ENCODE results near the gene VGLL4. TPM values are rescaled to one million over a fixed set of nuclear protein-coding genes. Genes with fewer than 3 reads are reported as not detected.

Gene VGLL4
- polyA plus RNA-seq, 3 donors, result 8.5 to 13.2 (median 10.0) TPM

DNA sequence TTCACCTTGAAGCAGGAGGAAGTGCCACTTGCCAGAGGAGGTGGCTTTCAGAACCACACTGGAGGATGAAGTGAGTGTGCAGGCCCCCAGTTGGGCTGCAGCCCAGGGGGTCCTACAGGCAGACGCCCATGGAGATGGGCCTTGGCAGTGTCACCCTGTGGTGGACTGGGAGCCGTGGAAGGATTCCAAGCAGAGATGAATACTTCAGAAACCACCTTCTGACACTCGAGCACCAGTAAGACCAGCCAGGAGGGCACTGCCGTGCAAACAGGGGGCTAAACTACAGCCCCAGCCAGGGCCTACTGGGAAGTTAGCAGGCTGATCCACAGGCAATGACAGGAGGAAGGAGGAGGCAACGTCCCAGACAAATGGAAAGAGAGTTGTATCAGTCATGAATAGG, 55.4 kb downstream of the VGLL4 start:
- Histone ChIP-seq H3K27ac (ENCODE audit: low read depth in 1 of 2, low read length in 2 of 2) (peak overlapping the region in 1 of 2 donors; percentile 13), H3K4me2 (replicated peaks; ENCODE audit: extremely low read depth, low read length, poor library complexity, severe bottlenecking) (no peak overlapping the region), H3K4me1 (ENCODE audit: control insufficient read depth in 1 of 2, insufficient read depth in 2 of 2, low read length in 2 of 2) (no peaks in the 10 kb centered on the region), H3K9me3 (replicated peaks in 1 of 2; ENCODE audit: control insufficient read depth in 1 of 2, insufficient read depth in 1 of 2, low read length in 2 of 2) (no peaks in the 10 kb centered on the region), H3K79me2 (ENCODE audit: insufficient read depth, low read length) (peaks cover 79% of the 10 kb centered on the region), H3K9ac (ENCODE audit: insufficient read depth, low read length, poor library complexity, severe bottlenecking) (no peak overlapping the region), H3K27me3 (ENCODE audit: control insufficient read depth in 2 of 2, insufficient read depth in 2 of 2, low read length in 2 of 2) (no peaks in the 10 kb centered on the region), H4K20me1 (ENCODE audit: insufficient read depth, low read length) (peaks cover 87% of the 10 kb centered on the region), H3K4me3 (replicated peaks in 1 of 3; ENCODE audit: low read depth in 2 of 3, low read length in 3 of 3) (no peak overlapping the region), H2AFZ (ENCODE audit: insufficient read depth, low read depth, low read length, poor library complexity, severe bottlenecking) (no peak overlapping the region), H3K36me3 (replicated peaks in 1 of 2; ENCODE audit: control insufficient read depth in 1 of 2, insufficient read depth in 2 of 2, low read length in 2 of 2) (peaks cover 4 to 42% of the 10 kb centered on the region in 2 donors)
- Mint-ChIP-seq H3K4me1 (peaks cover 28% of the 10 kb centered on the region), H3K4me3 (no peak overlapping the region), H3K9me3 (no peaks in the 10 kb centered on the region), H3K27me3 (ENCODE audit: low read depth in 3 of 3) (no peaks in the 10 kb centered on the region), H3K36me3 (peaks cover 23 to 30% of the 10 kb centered on the region in 2 donors), H3K27ac (peak overlapping the region in 3 of 7 donors; percentile 30 to 83 (median 52))
- intact Hi-C loops (cut with micrococcal nuclease), result no loop called here
- WGBS (ENCODE audit: insufficient coverage), result 100% methylated on average over 5 of the region's 5 CpGs
- no peak for DNase-seq
- TF ChIP-seq, protein P1, sequence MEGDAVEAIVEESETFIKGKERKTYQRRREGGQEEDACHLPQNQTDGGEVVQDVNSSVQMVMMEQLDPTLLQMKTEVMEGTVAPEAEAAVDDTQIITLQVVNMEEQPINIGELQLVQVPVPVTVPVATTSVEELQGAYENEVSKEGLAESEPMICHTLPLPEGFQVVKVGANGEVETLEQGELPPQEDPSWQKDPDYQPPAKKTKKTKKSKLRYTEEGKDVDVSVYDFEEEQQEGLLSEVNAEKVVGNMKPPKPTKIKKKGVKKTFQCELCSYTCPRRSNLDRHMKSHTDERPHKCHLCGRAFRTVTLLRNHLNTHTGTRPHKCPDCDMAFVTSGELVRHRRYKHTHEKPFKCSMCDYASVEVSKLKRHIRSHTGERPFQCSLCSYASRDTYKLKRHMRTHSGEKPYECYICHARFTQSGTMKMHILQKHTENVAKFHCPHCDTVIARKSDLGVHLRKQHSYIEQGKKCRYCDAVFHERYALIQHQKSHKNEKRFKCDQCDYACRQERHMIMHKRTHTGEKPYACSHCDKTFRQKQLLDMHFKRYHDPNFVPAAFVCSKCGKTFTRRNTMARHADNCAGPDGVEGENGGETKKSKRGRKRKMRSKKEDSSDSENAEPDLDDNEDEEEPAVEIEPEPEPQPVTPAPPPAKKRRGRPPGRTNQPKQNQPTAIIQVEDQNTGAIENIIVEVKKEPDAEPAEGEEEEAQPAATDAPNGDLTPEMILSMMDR (IDR thresholded peaks at IDR 0.05), result no peak

- Mint-ChIP-seq H3K4me3 (no peak overlapping the region), H3K9me3 (no peaks in the 10 kb centered on the region), H3K36me3 (peaks cover 23 to 30% of the 10 kb centered on the region in 2 donors)
These were observed 55.9 kb downstream of the VGLL4 start for GRCh38 chr3:11587766-11588165.

More at GRCh38 chr3:11587766-11588165, 55.9 kb downstream of the VGLL4 start:
- H3K27ac ChIP-seq (ENCODE audit: low read depth in 1 of 2, low read length in 2 of 2), result peak overlapping the region in 1 of 2 donors; percentile 3
- H2AFZ ChIP-seq (ENCODE audit: insufficient read depth, low read depth, low read length, poor library complexity, severe bottlenecking), result no peak overlapping the region
- H3K79me2 ChIP-seq (ENCODE audit: insufficient read depth, low read length), result peaks cover 79% of the 10 kb centered on the region
- Mint-ChIP-seq H3K27ac (peak overlapping the region in 4 of 7 donors; percentile 19 to 83 (median 32)), H3K4me1 (peaks cover 33% of the 10 kb centered on the region), H3K27me3 (ENCODE audit: low read depth in 3 of 3) (no peaks in the 10 kb centered on the region)
- no peaks in the 10 kb centered on the region for H3K9me3 ChIP-seq (replicated peaks in 1 of 2; ENCODE audit: control insufficient read depth in 1 of 2, insufficient read depth in 1 of 2, low read length in 2 of 2)
- H4K20me1 ChIP-seq (ENCODE audit: insufficient read depth, low read length), result peaks cover 88% of the 10 kb centered on the region
- peaks cover 4 to 42% of the 10 kb centered on the region in 2 donors for H3K36me3 ChIP-seq (replicated peaks in 1 of 2; ENCODE audit: control insufficient read depth in 1 of 2, insufficient read depth in 2 of 2, low read length in 2 of 2)
- 97% methylated on average over 11 of the region's 12 CpGs for WGBS (ENCODE audit: insufficient coverage)
- no peak overlapping the region for H3K9ac ChIP-seq (ENCODE audit: insufficient read depth, low read length, poor library complexity, severe bottlenecking)
- no peak for DNase-seq
- intact Hi-C loops (cut with micrococcal nuclease), result no loop called here
- H3K4me2 ChIP-seq (replicated peaks; ENCODE audit: extremely low read depth, low read length, poor library complexity, severe bottlenecking), result no peak overlapping the region
- H3K4me1 ChIP-seq (ENCODE audit: control insufficient read depth in 1 of 2, insufficient read depth in 2 of 2, low read length in 2 of 2), result peaks cover 3 to 4% of the 10 kb centered on the region in 2 donors
- TF ChIP-seq, protein P1 (IDR thresholded peaks at IDR 0.05), result no peak
- no peak overlapping the region for H3K4me3 ChIP-seq (replicated peaks in 1 of 3; ENCODE audit: low read depth in 2 of 3, low read length in 3 of 3)
- H3K27me3 ChIP-seq (ENCODE audit: control insufficient read depth in 2 of 2, insufficient read depth in 2 of 2, low read length in 2 of 2), result no peaks in the 10 kb centered on the region
